Type B pancreatic cell (in vitro differentiated cells): ENCODE measurements around the gene IFI16. TPM values are rescaled to one million over a fixed set of nuclear protein-coding genes. Genes with fewer than 3 reads are reported as not detected.
"Not testable (repeated sequence)": the region's sequence is repeated elsewhere in the genome, so short reads cannot be mapped to it uniquely, and the experiment has no call there.

ENCODE experiments used
- DNase-seq: peaks from one replicate; pipeline ENCODE4 v3.0.0; 2021; ENCODE audit warnings: mixed read lengths; ENCODE audit not compliant: unreplicated experiment; ENCODE audit errors: extremely low spot score
- H3K27ac Mint-ChIP-seq: 2 replicates; pipeline ENCODE4 v1.8.0; 2021; ENCODE audit warnings: mild to moderate bottlenecking, mixed read lengths
- H3K27me3 Mint-ChIP-seq: 2 replicates; pipeline ENCODE4 v1.8.0; 2021; ENCODE audit warnings: mixed read lengths
- H3K36me3 Mint-ChIP-seq: 2 replicates; pipeline ENCODE4 v1.8.0; 2021; ENCODE audit warnings: mixed read lengths
- H3K4me1 Mint-ChIP-seq: one replicate; pipeline ENCODE4 v1.8.0; 2021; ENCODE audit warnings: mixed read lengths; ENCODE audit not compliant: unreplicated experiment
- H3K4me3 Mint-ChIP-seq: 2 replicates; pipeline ENCODE4 v1.8.0; 2021; ENCODE audit warnings: mild to moderate bottlenecking, mixed read lengths
- H3K9me3 Mint-ChIP-seq: 2 replicates; pipeline ENCODE4 v1.8.0; 2021; ENCODE audit warnings: mixed read lengths
- total RNA-seq: library from RNA; stranded (reverse); gene quantifications from 2 replicates; pipeline ENCODE4 v1.2.1, GENCODE V29; 2021; ENCODE audit warnings: low replicate concordance
- TF ChIP-seq, protein P1 (sequence below): fragments of 200-600 bp; sonication (generic); conservative IDR thresholded peaks from 2 replicates; pipeline ENCODE4 v1.5.0; 2021; ENCODE audit warnings: antibody characterized with exemption, mild to moderate bottlenecking

The IFI16 gene
- total RNA-seq, 1 donor from 2014 or later = 20.9 TPM

DNA sequence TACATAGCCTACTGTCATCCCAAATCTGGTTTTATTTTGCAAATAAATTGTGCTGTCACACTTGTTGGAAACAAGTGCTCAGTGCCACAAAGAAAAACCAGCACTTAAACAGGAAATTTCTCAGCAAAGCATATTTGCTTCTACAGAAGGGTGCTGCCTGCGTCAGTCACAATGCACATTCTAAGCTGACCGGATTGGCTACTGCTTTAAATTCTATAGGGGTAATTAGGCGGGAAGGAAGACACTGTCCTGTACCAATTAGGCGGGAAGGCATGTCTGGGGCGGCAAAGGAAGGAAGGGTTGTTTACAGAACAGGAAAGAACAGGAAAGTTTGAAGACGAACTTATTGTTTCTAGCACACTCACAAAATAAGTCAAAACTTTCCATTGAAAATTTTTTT is 2.8 kb downstream of the IFI16 start:
- H3K9me3 Mint-ChIP-seq = no peaks in the 10 kb centered on the region
- peaks cover 4% of the 10 kb centered on the region for H3K27me3 Mint-ChIP-seq
- no peak overlapping the region for H3K27ac Mint-ChIP-seq
- no peak for DNase-seq
- H3K4me1 Mint-ChIP-seq = peaks cover 7% of the 10 kb centered on the region
- H3K4me3 Mint-ChIP-seq = no peak overlapping the region
- TF ChIP-seq, protein P1, sequence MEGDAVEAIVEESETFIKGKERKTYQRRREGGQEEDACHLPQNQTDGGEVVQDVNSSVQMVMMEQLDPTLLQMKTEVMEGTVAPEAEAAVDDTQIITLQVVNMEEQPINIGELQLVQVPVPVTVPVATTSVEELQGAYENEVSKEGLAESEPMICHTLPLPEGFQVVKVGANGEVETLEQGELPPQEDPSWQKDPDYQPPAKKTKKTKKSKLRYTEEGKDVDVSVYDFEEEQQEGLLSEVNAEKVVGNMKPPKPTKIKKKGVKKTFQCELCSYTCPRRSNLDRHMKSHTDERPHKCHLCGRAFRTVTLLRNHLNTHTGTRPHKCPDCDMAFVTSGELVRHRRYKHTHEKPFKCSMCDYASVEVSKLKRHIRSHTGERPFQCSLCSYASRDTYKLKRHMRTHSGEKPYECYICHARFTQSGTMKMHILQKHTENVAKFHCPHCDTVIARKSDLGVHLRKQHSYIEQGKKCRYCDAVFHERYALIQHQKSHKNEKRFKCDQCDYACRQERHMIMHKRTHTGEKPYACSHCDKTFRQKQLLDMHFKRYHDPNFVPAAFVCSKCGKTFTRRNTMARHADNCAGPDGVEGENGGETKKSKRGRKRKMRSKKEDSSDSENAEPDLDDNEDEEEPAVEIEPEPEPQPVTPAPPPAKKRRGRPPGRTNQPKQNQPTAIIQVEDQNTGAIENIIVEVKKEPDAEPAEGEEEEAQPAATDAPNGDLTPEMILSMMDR = no peak
- H3K36me3 Mint-ChIP-seq = peaks cover 9% of the 10 kb centered on the region

- H3K4me1 Mint-ChIP-seq = peaks cover 7% of the 10 kb centered on the region
- H3K9me3 Mint-ChIP-seq = no peaks in the 10 kb centered on the region
- no peak for DNase-seq
- H3K36me3 Mint-ChIP-seq = peaks cover 13% of the 10 kb centered on the region
- TF ChIP-seq, protein P1 = no peak
- no peak overlapping the region for H3K4me3 Mint-ChIP-seq
- H3K27me3 Mint-ChIP-seq = peaks cover 4% of the 10 kb centered on the region
- no peak overlapping the region for H3K27ac Mint-ChIP-seq
These were observed 4.4 kb downstream of the IFI16 start for GRCh38 chr1:159014003-159014571.

DNA sequence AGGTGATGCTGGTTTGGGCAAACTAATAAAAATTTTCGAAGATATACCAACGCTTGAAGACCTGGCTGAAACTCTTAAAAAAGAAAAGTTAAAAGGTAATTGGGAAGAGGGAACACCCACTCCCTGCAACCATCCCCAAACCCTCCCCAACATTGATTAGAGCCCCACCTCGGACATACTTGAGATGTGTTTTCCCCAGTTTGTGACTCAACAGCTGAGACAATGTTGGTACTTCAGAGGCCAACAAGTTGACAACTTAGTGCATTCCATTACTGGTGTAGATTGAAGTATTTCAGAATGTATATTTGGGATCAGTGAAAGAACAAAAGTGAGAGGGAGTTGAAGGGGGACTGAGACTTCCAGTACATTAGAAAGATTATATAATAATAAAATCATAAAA is 5.1 kb downstream of the IFI16 start:
- TF ChIP-seq, protein P1 = no peak
- H3K36me3 Mint-ChIP-seq = peaks cover 13% of the 10 kb centered on the region
- no peak overlapping the region for H3K27ac Mint-ChIP-seq
- H3K4me3 Mint-ChIP-seq = no peak overlapping the region
- H3K27me3 Mint-ChIP-seq = peaks cover 4% of the 10 kb centered on the region
- peaks cover 3% of the 10 kb centered on the region for H3K4me1 Mint-ChIP-seq
- H3K9me3 Mint-ChIP-seq = no peaks in the 10 kb centered on the region
- DNase-seq = no peak

DNA sequence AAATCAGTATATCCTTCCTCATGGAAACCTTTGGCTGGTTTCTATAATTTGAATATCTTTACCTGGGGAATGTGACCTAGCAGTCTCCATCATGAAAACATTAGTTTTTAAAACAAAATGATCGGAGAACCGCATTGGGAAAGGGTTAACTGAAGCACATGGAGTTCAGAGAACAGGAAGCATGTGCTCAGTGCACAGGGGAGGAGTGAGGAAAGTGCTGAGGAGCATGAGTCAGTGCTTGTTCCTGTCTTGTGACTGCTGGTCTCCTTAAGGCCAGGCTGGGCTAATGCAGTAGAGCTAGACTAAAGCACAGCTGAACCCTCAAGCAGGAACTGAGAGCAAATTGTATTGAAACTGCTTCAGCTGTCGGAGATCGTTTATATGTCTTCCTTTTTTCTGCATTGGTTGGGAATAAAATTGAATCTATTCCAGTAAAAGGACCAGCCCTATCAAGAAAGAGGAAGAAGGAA is 5.8 kb downstream of the IFI16 start:
- Mint-ChIP-seq H3K27ac (no peak overlapping the region), H3K4me1 (no peaks in the 10 kb centered on the region), H3K9me3 (no peaks in the 10 kb centered on the region), H3K4me3 (no peak overlapping the region), H3K36me3 (peaks cover 13% of the 10 kb centered on the region), H3K27me3 (peaks cover 4% of the 10 kb centered on the region)
- no peak for DNase-seq
- TF ChIP-seq, protein P1 = no peak

- no peak overlapping the region for H3K27ac Mint-ChIP-seq
- no peaks in the 10 kb centered on the region for H3K9me3 Mint-ChIP-seq
- H3K4me1 Mint-ChIP-seq = no peaks in the 10 kb centered on the region
- no peak overlapping the region for H3K4me3 Mint-ChIP-seq
- DNase-seq = no peak
- no peaks in the 10 kb centered on the region for H3K27me3 Mint-ChIP-seq
- H3K36me3 Mint-ChIP-seq = no peaks in the 10 kb centered on the region
- TF ChIP-seq, protein P1 = no peak
These were observed 14.0 kb downstream of the IFI16 start for GRCh38 chr1:159023723-159024122.

GRCh38 chr1:159025043-159025442 is 15.3 kb downstream of the IFI16 start:
- Mint-ChIP-seq H3K27me3 (no peaks in the 10 kb centered on the region), H3K4me3 (no peak overlapping the region), H3K27ac (no peak overlapping the region), H3K9me3 (peaks cover under 1% of the 10 kb centered on the region), H3K4me1 (no peaks in the 10 kb centered on the region), H3K36me3 (no peaks in the 10 kb centered on the region)
- DNase-seq = no peak
- TF ChIP-seq, protein P1 = no peak

DNA sequence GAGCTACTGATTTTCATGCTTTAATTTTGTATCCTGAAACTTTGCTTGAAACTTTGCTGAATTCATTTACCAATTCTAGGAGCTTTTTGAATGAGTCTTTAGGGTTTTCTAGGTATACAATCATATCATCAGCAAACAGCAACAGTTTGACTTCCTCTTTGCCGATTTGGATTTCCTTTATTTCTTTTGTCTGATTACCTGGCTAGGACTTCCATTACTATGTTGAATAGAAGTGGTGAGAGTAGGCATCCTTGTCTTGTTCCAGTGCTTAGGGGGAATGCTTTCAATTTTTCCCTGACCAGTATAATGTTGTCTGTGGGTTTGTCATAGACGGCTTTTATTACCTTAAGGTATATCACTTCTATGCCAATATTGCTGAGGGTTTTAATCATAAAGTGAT is 17.1 kb downstream of the IFI16 start:
- not testable (repeated sequence) for H3K4me1 Mint-ChIP-seq, H3K36me3 Mint-ChIP-seq, H3K27me3 Mint-ChIP-seq, DNase-seq, H3K27ac Mint-ChIP-seq, H3K4me3 Mint-ChIP-seq, H3K9me3 Mint-ChIP-seq
